Osteocyte (in vitro differentiated cells): ENCODE results near the gene U2SURP. TPM values are rescaled to one million over a fixed set of nuclear protein-coding genes. Genes with fewer than 3 reads are reported as not detected.

Experiments
- DNase-seq: peaks from one replicate; pipeline ENCODE4 v3.0.0; 2021; ENCODE audit warnings: mixed read lengths; ENCODE audit not compliant: unreplicated experiment; ENCODE audit errors: extremely low spot score
- H3K27ac Mint-ChIP-seq: one replicate; pipeline ENCODE4 v1.8.0; 2021; ENCODE audit warnings: mild to moderate bottlenecking, mixed read lengths; ENCODE audit not compliant: unreplicated experiment
- H3K27me3 Mint-ChIP-seq: one replicate; pipeline ENCODE4 v1.8.0; 2021; ENCODE audit warnings: mixed read lengths; ENCODE audit not compliant: unreplicated experiment
- H3K36me3 Mint-ChIP-seq: one replicate; pipeline ENCODE4 v1.8.0; 2021; ENCODE audit warnings: mixed read lengths; ENCODE audit not compliant: unreplicated experiment
- H3K4me1 Mint-ChIP-seq: one replicate; pipeline ENCODE4 v1.8.0; 2021; ENCODE audit warnings: mixed read lengths; ENCODE audit not compliant: unreplicated experiment
- H3K4me3 Mint-ChIP-seq: one replicate; pipeline ENCODE4 v1.8.0; 2021; ENCODE audit warnings: mild to moderate bottlenecking, moderate library complexity, mixed read lengths; ENCODE audit not compliant: unreplicated experiment
- H3K9me3 Mint-ChIP-seq: one replicate; pipeline ENCODE4 v1.8.0; 2021; ENCODE audit warnings: mixed read lengths; ENCODE audit not compliant: unreplicated experiment
- total RNA-seq: library from RNA; stranded (reverse); gene quantifications from 2 replicates; pipeline ENCODE4 v1.2.1, GENCODE V29; 2021
- TF ChIP-seq, protein P1 (sequence below): fragments of 200-600 bp; sonication (generic); IDR thresholded peaks from 2 replicates; pipeline ENCODE4 v1.5.0; 2021; ENCODE audit warnings: antibody characterized with exemption, mild to moderate bottlenecking, moderate library complexity

U2SURP gene
- total RNA-seq, 1 donor from 2014 or later, result 88.8 TPM

DNA sequence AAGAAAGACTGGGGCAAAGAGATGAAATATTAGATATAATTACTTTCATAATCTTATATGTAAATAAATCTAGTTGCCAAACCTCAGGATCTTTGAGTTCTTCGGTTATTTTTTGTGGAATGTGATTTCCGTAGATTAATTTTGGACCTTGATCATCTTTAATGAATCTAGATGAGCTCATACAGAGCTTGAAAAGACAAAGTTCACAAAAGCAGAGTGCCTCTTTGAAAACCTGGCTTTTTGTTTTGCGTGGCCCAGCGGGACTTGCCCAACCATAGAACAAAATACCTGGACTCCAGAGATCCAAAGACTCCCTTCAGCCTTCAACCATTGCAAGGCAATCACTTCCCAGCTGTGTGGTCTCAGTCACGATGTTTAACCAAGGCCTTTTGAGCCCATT is 63.4 kb downstream of the U2SURP start:
- TF ChIP-seq, protein P1, sequence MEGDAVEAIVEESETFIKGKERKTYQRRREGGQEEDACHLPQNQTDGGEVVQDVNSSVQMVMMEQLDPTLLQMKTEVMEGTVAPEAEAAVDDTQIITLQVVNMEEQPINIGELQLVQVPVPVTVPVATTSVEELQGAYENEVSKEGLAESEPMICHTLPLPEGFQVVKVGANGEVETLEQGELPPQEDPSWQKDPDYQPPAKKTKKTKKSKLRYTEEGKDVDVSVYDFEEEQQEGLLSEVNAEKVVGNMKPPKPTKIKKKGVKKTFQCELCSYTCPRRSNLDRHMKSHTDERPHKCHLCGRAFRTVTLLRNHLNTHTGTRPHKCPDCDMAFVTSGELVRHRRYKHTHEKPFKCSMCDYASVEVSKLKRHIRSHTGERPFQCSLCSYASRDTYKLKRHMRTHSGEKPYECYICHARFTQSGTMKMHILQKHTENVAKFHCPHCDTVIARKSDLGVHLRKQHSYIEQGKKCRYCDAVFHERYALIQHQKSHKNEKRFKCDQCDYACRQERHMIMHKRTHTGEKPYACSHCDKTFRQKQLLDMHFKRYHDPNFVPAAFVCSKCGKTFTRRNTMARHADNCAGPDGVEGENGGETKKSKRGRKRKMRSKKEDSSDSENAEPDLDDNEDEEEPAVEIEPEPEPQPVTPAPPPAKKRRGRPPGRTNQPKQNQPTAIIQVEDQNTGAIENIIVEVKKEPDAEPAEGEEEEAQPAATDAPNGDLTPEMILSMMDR, result no peak
- Mint-ChIP-seq H3K4me3 (no peak overlapping the region), H3K36me3 (peaks cover 13% of the 10 kb centered on the region), H3K27me3 (no peaks in the 10 kb centered on the region), H3K27ac (no peak overlapping the region), H3K9me3 (no peaks in the 10 kb centered on the region), H3K4me1 (no peaks in the 10 kb centered on the region)
- DNase-seq, result no peak

DNA sequence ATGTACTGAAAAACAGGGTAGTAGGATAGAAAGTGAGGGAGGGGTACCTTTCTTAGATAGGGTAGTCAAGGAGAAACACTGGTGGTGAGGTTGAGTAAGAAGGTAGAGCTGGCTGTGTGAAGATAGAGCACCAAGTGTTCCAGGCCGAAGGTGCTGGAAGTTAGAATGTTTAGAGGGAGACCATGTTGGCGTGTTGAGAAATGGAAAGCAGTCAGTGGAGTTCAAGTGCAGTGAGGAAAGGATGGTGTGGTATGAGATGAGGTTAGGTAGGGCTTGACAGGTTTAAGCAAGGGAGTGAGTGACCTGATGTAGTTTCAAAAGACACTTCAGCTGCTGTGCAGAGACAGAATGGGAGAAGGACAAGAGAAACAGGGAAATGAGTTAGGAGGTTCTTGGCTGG is 64.0 kb downstream of the U2SURP start:
- H3K4me3 Mint-ChIP-seq, result no peak overlapping the region
- no peaks in the 10 kb centered on the region for H3K9me3 Mint-ChIP-seq
- TF ChIP-seq, protein P1, result no peak
- no peaks in the 10 kb centered on the region for H3K27me3 Mint-ChIP-seq
- H3K27ac Mint-ChIP-seq, result no peak overlapping the region
- no peaks in the 10 kb centered on the region for H3K4me1 Mint-ChIP-seq
- DNase-seq, result no peak
- peaks cover 11% of the 10 kb centered on the region for H3K36me3 Mint-ChIP-seq

DNA sequence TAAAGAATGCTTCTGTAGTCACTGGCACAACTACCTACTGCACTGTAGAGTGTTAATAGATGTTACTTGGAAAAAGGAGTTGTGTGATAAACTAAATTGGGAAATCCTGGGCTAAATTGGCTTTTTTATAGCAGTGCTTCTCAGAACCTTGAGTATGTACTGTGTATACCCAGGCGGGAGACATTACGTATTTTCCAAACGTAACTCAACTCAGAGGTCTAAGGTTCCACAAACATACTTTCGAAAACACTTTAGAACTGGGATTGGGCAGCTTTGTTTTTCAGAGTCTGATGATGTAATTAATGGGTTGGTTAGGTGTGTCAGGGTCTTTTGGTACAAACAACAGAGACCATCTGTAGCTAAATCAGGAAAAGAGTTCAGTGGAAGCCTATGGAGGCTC is 64.7 kb downstream of the U2SURP start:
- no peak overlapping the region for H3K4me3 Mint-ChIP-seq
- no peaks in the 10 kb centered on the region for H3K27me3 Mint-ChIP-seq
- TF ChIP-seq, protein P1, result no peak
- no peak overlapping the region for H3K27ac Mint-ChIP-seq
- H3K4me1 Mint-ChIP-seq, result peaks cover 5% of the 10 kb centered on the region
- no peaks in the 10 kb centered on the region for H3K9me3 Mint-ChIP-seq
- peaks cover 9% of the 10 kb centered on the region for H3K36me3 Mint-ChIP-seq
- no peak for DNase-seq

DNA sequence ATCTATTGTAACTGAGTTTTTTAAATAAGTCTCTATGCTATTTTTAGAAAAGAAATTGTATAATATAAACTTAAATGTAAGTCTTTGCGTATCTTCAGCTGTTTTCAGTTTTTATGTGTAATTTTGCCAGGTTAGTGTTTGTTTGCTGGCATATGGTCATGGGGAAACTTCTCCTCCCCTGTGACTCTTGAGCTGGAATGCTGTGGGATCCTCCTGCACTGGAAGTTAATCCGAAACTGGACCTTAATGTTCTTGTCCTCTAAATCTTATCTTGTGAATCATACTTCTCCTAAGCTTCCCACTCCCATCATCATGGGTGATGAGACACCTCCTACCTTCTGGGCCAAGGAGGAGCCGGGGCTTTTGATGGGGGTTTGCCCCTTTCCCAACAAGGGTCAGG is 65.8 kb downstream of the U2SURP start:
- Mint-ChIP-seq H3K4me3 (no peak overlapping the region), H3K36me3 (peaks cover 3% of the 10 kb centered on the region), H3K27me3 (no peaks in the 10 kb centered on the region), H3K27ac (no peak overlapping the region), H3K9me3 (no peaks in the 10 kb centered on the region), H3K4me1 (peaks cover 17% of the 10 kb centered on the region)
- TF ChIP-seq, protein P1, result no peak
- no peak for DNase-seq

DNA sequence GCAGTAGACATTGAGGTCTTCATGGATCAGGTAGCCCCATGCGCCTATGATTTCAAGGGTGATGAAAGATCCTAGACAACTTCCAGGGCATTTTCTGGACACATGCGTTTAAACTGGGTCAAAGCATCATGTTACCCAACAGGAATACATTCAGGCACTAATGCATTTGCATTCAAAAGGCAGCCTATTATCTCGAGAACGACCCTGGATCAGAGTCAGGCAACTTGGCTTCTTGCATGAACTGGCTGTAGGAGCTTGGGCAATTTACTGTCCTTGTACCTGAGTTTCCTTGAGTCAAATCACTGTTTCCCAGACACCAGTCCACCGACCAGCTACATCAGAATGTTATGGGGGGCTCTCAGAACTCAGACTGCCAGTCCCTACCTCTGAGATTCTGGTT is 66.7 kb downstream of the U2SURP start:
- H3K4me1 Mint-ChIP-seq, result peaks cover 19% of the 10 kb centered on the region
- H3K9me3 Mint-ChIP-seq, result no peaks in the 10 kb centered on the region
- DNase-seq, result no peak
- H3K4me3 Mint-ChIP-seq, result no peak overlapping the region
- no peaks in the 10 kb centered on the region for H3K27me3 Mint-ChIP-seq
- TF ChIP-seq, protein P1, result no peak
- H3K27ac Mint-ChIP-seq, result no peak overlapping the region
- peaks cover 3% of the 10 kb centered on the region for H3K36me3 Mint-ChIP-seq
